GF-D8 (cell line): ENCODE measurements around the gene ARF4.
A peak's percentile ranks its signal among the peaks of the same experiment; 100 is the strongest.

Experiments
- DNase-seq: peaks from one replicate; lab custom pipeline; 2025; lab: John Stamatoyannopoulos, UW

The ARF4 gene

DNA sequence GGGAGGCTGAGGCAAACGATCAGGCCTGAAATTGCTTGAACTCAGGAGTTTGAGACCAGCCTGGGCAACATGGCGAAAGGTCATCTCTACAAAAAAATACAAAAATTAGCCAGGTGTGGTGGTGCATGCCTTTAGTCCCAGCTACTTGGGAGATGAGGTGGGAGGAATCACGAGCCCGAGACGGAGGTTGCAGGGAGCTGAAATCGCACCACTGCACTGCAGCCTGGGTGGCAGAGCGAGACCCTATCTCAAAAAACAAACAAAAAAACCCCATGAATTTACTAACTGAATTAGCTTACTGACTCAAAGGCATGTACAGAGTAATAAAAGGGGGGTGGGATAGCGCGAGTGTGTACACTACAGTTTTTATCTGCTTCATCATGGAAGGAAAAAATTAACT, 19.3 kb downstream of the ARF4 start:
- DNase-seq, result no peak

DNA sequence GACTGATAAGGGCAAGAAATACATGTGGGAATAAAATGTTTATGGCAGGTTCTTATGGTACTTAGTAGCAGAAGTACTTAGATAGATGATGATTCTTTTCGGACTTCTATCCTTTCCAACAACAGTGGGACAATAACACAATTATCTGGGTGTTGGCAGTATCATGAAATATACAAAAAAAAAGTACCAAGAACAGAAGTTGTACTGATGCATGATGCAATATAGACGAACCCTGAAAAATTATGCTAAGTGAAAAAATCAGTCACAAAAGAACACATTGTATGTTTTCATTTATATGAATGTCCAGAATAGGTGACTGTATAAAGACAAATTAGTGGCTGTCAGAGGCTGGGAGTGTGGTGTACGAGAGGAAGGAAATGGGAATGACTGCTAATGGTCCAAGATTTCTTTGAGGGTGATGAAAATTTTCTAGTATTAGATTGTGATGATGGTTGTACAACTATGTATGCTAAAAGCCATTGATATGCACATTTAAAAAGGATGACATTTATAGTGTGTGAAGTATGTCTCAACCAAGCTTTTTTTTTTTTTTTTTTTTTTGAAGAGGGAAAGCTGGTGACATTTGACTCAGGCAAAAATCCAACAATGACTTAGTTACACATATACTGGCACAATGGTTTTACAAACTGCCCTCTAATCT, 21.0 kb downstream of the ARF4 start:
- no peak for DNase-seq

DNA sequence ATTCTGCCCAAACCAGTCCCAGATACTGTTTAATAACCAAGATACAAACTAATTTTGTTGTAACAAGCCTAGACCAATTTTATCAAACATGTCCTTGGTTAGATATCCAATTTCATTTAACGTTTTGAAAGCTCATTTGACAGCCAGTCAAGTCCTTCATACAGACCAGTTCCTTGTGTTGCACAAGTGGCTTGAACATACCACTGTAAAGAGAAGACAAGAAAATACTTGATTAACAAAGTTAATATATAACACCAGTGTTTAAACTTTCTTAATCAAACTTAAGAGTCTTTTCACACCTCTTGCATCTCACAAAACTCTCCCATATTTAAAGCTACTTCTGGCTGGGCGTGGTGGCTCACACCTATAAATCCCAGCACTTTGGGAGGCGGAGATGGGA, 25.0 kb downstream of the ARF4 start:
- DNase-seq, result no peak

DNA sequence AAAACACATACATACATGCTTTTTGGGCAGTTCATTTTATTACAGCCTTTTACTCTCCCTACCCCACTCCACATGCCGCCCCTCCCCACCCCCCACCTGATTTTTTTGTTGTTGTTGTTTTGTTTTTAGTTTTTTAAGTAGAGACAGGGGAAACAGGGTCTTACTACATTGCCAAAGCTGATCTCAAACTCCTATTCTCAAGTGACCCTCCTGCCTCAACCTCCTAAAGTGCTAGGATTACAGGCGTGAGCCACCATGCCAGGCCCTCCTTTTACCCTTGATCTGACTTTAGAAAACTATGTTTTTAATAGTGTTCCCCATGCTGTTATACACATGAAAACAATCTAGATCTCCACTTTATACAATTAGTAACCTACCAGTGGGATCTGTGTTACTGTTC, 26.3 kb downstream of the ARF4 start:
- no peak for DNase-seq

DNA sequence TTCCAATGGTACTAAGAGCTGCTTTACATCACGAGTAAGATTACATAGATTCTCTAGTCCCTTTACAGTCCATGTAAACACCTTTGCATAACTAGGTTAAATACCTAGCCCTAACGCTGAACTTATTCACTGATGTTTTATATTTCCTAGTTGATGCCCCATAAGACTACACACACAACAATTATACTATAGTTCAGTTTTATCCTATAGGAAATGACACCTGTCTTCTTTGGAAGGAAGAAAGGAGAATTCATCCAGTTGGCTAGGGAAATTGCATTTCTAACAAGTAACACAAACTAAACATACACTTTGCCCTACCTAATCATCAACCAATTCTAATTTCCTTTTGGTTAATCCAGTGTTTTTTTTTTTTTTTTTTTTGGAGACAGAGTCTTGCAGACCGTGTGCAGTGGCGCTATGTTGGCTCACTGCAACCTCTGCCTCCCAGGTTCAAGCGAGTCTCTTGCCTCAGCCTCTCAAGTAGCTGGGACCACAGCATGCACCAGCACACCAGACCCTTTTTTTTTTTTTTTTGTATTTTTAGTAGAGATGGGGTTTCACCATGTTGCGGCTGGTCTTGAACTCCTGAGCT, 27.2 kb downstream of the ARF4 start:
- DNase-seq, result no peak

DNA sequence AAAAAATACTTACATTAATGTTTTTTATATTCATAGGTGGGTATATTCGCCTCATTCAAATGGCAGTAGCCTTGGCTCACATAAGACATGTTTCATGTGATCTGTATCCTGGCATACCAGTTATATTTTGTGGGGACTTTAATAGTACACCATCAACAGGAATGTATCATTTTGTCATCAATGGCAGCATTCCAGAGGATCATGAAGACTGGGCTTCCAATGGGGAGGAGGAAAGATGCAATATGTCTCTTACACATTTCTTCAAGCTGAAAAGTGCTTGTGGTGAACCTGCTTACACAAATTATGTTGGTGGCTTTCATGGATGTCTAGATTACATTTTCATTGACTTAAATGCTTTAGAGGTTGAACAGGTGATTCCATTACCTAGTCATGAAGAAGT, 37.6 kb downstream of the ARF4 start:
- DNase-seq, result no peak

DNA sequence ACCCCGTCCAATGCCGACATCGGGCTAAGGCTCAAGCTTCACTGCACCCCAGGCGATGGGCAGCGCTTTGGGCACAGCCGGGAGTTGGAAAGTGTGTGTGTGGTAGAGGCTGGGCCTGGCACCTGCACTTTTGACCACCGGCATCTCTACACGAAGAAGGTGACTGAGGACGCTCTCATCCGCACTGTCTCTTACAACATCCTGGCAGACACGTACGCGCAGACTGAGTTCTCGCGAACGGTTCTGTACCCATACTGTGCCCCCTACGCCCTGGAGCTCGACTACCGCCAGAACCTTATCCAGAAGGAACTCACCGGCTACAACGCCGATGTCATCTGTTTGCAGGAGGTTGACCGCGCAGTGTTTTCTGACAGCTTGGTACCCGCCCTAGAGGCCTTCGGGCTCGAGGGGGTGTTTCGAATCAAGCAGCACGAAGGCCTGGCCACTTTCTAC, 40.0 kb downstream of the ARF4 start:
- no peak for DNase-seq

DNA sequence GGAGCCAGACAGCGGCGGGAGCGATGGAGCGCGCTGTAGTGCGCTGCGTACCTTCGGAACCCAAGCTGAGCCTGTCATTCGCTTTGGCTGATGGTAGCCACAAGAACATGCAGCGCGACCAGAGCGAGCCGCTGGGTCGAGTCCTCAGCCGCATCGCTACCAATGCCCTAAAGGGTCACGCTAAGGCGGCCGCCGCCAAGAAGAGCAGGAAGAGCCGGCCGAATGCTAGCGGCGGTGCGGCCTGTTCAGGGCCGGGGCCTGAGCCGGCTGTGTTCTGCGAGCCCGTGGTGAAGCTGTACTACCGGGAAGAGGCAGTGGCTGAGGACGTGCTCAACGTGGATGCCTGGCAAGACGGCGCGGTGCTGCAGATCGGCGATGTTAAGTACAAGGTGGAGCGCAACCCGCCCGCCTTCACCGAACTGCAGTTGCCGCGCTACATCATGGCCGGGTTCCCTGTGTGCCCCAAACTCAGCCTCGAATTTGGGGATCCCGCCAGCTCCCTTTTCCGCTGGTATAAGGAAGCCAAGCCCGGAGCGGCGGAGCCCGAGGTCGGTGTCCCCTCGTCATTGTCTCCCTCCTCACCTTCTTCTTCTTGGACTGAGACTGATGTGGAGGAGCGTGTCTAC, 40.6 kb downstream of the ARF4 start:
- no peak for DNase-seq

DNA sequence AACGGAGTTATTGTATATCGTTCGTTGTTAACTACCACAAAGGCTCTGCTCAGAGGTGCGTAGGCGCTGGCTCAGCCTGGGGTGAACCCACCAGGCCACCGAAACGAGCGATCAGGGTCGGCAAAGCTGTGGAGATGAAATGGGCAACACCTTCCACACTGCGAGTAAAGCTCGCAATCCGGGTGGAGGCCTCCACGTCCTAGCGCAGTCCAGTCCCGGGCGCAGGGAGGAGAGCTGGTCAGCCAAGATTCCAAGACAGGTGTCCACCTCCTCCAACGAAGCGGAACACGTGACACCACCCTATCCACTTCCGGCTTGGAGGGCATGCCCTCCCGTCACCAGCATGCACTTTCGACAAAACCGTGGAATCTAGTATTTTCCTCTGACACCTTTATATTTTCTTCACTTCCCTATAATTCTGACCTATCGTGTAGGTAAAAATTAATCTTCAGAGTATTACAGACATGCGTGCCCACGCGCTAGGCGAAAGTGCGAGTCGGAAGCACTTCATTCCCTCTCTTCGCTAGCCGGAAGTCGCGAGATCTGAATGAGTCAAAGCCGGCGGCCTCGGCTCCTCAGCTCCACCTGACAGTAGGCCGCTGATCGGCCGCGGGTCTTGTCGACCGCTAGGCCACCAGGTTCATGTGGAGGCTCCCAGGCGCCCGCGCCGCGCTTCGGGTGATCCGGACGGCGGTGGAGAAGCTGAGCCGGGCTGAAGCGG, 41.2 kb downstream of the ARF4 start, which contains the start of gene PDE12:
TSS of gene PDE12 (plus strand) at position 537 of the 721 bp plus-strand sequence. CDS start at position 643, 106 bp downstream.
- peak; percentile 73 for DNase-seq

DNA sequence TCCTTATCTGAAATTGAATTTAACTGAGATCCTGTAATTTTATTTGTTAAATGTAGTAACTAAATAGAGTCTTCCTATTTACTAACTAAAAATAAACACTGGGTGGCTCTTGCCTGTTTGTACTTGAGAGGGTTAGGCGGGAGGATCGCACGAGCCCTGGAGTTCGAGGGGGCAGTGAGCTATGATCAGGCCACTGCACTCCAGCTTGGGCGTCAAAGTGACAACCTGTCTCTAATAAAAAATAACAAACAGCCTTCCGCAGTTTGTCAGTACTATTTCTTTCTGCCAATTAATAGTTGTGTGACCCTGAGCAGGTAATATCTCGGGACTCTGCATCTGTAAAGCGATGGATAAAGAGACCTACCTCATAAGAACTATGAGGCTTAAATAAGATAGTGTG, 41.8 kb downstream of the ARF4 start:
- no peak for DNase-seq

DNA sequence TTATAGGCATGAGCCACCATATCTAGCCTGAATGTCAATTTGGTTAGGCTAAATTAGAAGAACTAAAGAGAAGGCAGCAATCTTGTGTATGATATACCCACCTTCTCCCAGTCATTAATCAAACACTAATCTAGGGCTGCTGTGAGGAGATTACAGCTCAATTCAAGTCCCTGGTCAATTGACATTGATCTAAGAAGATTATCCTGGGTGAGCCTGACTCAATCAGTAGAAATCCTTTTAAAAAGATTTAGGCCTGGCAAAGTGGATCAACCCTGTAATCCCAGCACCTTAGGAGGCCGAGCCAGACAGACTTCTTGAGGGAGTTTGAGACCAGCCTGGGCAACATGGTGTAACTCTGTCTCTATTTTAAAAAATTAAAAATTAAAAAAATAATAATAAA, 50.5 kb downstream of the ARF4 start:
- DNase-seq, result no peak

DNA sequence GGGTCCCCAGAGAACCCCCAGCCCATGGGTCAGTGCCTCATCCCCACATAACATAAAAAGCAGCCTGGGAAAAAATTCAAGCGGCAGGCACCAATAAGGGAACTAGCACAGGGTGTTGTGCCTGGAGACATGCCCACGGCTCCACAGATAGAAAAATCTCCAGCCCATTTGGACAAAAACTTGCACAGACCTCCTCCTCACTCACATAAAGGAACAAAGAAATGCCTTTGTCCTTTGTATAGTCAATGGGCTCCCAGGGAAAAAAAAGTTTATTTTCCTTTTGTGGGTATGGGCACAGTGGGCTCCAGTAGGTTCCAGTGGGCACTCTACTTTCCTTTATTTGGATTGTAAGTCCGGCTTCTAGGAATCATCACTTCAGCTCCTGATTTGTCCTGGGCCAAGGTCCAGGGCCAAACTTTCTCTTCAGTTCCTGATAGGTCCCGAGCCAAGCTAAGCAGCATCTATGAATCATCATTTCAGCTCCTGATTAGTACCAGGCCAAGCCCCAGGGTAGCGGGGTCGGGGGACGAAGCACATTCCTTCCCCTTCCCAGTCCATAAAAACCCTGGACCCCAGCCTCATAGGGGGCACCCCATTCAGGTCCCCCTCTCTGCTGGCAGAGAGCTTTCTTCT, 51.4 kb downstream of the ARF4 start:
- DNase-seq, result no peak

DNA sequence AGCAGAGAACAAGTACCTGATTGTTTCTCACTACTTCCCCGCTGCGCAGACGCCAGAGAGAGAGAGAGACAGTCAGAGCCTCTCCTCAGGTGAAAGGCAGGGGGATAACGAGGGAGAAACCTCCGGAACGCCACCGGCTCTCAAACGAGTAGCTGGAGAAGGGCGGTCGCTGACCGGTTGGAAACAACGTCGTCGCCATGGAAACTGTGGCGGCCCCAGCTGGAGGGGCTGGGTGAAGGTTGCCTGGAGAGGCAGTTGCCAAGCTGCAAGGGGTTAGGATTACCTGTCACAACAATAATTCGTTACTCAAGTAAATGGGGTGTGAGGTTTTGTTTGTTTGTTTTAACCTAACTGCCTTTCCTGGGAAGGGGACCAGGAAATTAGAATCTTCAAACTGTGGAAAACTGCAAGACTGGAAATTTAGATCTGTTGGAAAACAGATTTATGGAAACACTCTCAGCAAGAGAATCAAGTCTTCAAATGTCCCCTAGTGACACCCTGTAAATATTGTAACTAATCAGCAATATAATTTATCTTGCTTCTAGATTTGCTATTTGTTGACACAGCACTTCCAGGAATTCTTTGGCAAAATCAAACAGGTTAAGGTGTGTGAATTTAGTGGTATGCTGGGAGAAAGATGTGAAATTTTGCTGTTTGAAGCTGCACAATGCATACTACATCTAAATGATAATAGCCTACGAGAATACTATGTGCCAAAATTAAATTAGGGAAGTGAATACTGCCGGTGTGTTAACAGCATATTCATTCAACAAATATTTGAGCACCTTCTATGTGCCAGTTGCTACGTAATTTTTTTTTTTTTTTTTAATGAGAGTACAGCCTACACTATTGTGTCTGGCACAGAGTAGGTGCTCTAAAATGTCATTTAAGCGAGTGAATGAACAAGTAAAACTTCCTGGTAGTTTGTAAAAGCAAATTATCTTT, 52.7 kb downstream of the ARF4 start, which contains the start of gene DNAH12:
TSS of gene DNAH12 (minus strand) at position 164 of the 945 bp plus-strand sequence. CDS start 1,474 bp downstream, outside the sequence.
- DNase-seq, result no peak

DNA sequence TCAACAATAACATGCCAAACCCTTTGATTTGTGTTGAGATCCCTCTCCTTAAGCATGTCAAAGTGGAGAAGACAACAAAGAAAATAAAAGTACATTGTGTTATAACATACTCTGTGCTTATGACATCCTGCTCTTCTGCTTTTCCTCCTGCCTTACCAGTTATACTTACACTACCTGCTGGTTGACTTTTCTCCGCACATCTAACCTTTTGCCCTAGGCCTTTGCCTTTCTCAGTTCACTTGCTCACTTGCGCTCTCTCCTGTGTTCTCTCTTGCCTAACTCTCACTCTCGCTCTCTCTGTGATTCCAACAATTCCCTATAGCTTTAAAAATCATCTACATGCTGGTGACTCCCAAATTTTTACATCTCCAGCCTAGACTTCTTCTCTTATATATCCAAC, 58.7 kb downstream of the ARF4 start:
- no peak for DNase-seq

DNA sequence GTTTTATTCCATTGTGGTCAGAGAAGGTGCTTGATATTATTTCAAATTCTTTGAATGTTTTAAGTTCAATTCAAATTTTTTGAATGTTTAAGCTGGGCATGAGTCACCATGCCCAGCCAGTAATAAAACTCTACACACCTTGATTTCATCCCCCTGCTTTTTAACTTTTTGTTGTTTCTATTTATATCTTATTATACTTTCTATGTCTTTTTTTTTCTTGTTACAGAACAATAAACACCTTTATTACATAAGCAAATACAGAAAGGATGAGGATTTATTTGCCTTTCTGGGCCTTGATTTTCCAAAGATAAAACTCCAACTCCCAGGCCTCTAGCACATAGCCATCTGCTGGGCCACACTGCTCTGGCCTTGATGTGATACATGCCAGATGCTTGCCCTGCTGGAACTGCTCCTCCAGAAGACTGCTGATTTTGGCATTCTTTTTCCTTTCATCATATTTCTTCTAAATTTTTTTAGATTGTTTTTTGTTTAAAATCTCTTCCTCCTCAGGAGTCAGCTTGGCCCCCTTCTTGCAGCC, 67.0 kb downstream of the ARF4 start:
- DNase-seq, result no peak
